Measurements from ENCODE around the gene EPB41L1. TPM values are rescaled to one million over a fixed set of nuclear protein-coding genes. Genes with fewer than 3 reads are reported as not detected.

EPB41L1 gene
- total and polyA plus RNA-seq, 11 donors, result 7.1 to 29.8 (median 17.3) TPM

- Histone ChIP-seq H3K27me3 (peaks cover 0 to 46% (median 13%) of the 10 kb centered on the region in 9 donors), H3K4me1 (no peaks in the 10 kb centered on the region), H3K36me3 (no peaks in the 10 kb centered on the region), H3K4me3 (no peak overlapping the region), H3K27ac (no peak overlapping the region), H3K9me3 (no peaks in the 10 kb centered on the region)
- intact Hi-C loops (cut with DNase I), result no loop called here
- TF ChIP-seq POLR2A (IDR thresholded peaks at IDR 0.05) (no peak), CTCF (IDR thresholded peaks at IDR 0.05) (no peak)
- DNase-seq (no peak), ATAC-seq (no peak)
- 42 to 53% (median 47%) methylated on average over 19 to 20 of the region's 20 CpGs for WGBS, 4 donors
Observed at GRCh38 chr20:36274181-36274841, 119.8 kb downstream of the EPB41L1 start.

GRCh38 chr20:36275011-36275410 lies 120.5 kb downstream of the EPB41L1 start:
- peaks cover 0 to 46% (median 14%) of the 10 kb centered on the region in 9 donors for H3K27me3 ChIP-seq
- 45 to 55% (median 48%) methylated on average over 4 to 5 of the region's 5 CpGs for WGBS, 4 donors
- intact Hi-C loops (cut with DNase I), result no loop called here

GRCh38 chr20:36275441-36276189 lies 121.1 kb downstream of the EPB41L1 start:
- intact Hi-C loops (cut with DNase I), result no loop called here
- Histone ChIP-seq H3K4me1 (no peaks in the 10 kb centered on the region), H3K27ac (no peak overlapping the region), H3K27me3 (peaks cover 0 to 46% (median 14%) of the 10 kb centered on the region in 9 donors), H3K9me3 (no peaks in the 10 kb centered on the region), H3K36me3 (no peaks in the 10 kb centered on the region), H3K4me3 (no peak overlapping the region)
- 78 to 91% (median 79%) methylated on average over 6 to 12 of the region's 12 CpGs for WGBS, 4 donors
- ATAC-seq (no peak), DNase-seq (no peak)
- TF ChIP-seq POLR2A (IDR thresholded peaks at IDR 0.05), result no peak
- TF ChIP-seq CTCF (IDR thresholded peaks at IDR 0.05), result no peak

More at GRCh38 chr20:36275011-36275410, 120.5 kb downstream of the EPB41L1 start:
- no peaks in the 10 kb centered on the region for H3K4me1 ChIP-seq
- no peak overlapping the region for H3K4me3 ChIP-seq
- H3K27ac ChIP-seq, result no peak overlapping the region
- no peak for DNase-seq
- TF ChIP-seq POLR2A (IDR thresholded peaks at IDR 0.05) (no peak), CTCF (IDR thresholded peaks at IDR 0.05) (no peak)
- ATAC-seq, result no peak
- no peaks in the 10 kb centered on the region for H3K36me3 ChIP-seq
- no peaks in the 10 kb centered on the region for H3K9me3 ChIP-seq

- Histone ChIP-seq H3K4me1 (no peaks in the 10 kb centered on the region), H3K27me3 (peaks cover 0 to 55% (median 14%) of the 10 kb centered on the region in 9 donors), H3K27ac (no peak overlapping the region), H3K9me3 (no peaks in the 10 kb centered on the region), H3K4me3 (no peak overlapping the region), H3K36me3 (no peaks in the 10 kb centered on the region)
- WGBS, 4 donors, result 68 to 70% (median 68%) methylated on average over 9 of the region's 9 CpGs
- DNase-seq (no peak), ATAC-seq (no peak)
- TF ChIP-seq CTCF (IDR thresholded peaks at IDR 0.05), result no peak
- TF ChIP-seq POLR2A (IDR thresholded peaks at IDR 0.05), result no peak
- intact Hi-C loops (cut with DNase I), result no loop called here
Observed at GRCh38 chr20:36277546-36277945, 123.0 kb downstream of the EPB41L1 start.

Data from heart left ventricle (tissue), 16 donors.